GM19372 (cell line): ENCODE results near the gene RPL29.

Experiments
- ATAC-seq: cut with Tn5 transposase; IDR thresholded peaks from one replicate; pipeline ENCODE4 v1.9.1; 2021; ENCODE audit warnings: mild to moderate bottlenecking, low read depth, moderate library complexity; ENCODE audit not compliant: unreplicated experiment

RPL29 gene

DNA sequence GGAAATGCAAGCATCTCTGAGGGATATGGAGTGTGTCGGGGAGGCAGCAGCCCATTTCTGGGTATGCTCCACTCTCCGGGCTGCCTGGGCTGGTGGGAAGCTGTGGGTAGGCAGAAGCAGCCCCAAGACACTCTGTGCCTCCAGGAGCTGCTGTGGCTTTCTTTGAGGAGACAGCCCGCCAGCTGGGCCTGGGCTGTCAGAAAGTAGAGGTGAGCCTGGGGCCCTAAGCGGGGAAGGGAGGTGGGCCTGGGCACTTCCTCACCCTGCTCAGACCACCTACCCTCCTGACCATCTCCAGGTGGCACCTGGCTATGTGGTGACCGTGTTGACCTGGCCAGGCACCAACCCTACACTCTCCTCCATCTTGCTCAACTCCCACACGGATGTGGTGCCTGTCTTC, 10.6 kb downstream of the RPL29 start:
- no peak for ATAC-seq

DNA sequence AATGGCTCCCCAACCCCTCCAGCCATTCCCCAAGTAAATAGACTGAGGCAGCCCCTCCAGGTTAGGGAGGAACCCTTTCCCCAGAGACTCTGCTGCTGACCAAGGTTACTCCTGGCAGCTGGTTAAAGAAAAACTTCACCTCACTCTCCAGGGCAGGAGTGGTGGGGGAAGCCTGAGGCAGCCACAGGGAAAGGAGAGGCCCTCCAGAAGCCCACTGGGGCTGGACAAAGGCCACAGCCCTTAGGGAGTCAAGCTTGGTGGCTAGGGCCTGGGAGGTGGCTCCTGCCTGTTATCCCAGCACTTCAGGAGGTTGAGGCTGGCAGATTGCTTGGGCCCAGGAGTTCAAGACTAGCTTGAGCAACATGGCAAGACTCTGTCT, 11.4 kb downstream of the RPL29 start:
- ATAC-seq, result no peak

DNA sequence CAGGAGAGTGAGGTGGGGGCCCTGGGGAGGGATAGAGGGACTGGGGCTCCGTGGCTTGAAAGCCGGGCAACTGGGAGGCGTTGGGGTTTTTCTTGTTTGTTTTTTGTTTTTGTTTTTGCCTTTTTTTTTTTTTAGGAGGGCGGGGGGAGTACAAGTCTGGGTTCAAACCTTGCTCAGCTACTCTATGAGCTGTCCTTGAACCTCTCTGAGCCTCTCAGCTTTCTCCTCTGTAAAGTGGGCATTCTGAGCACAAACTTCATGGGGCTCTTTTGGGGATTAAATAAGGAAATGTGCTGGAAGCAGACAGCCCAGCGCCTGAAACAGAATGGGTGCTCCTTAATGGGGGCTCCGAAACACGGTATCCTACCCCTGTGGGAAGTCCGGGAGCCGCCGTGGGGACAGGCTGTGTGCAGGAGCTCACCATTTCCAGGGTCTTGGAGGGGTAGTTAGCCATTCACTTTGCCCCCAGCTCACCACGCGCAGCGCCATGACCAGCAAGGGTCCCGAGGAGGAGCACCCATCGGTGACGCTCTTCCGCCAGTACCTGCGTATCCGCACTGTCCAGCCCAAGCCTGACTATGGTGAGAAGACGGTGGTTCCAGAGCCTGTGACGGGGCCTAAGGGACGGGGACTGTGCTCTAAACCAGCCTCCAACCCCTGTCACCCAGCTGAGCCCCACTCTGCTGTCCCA, 12.0 kb downstream of the RPL29 start:
- no peak for ATAC-seq

DNA sequence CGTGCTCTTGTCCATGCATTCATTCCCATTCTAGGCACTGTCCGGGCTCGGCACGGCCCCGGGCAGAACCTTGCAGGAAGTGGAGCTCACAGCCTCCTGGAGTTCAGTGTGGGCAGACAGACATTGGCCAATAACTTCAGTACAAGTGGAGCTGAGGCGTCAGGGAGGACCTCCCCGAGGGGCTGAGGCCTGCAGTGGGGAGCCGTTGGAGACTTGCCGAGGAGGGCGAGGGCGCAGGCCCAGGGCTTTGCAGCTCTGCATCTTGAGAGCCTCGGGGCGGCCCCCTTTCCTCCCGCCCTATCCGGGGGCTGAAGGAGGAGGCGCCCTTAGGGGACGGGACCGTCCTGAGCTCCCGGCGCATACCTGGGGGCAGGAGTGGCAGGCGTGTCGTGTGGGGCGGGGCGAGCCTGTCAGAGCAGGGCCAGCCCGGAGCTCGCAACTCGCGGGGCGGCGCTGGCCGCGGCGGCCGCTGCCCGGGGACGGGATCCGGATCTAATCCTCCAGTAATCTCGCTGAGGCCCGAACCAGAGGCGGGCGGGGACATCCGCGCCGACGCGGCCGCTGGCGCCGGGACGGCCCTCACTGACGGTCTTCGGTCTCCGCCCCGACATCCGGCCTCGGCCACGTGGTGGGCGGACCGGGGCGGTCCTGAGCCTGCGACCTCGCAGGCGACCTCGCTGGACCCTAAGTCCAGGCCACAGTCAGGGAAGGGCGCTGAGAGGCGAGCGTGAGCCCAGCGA, 12.7 kb downstream of the RPL29 start, which contains the start of gene ACY1:
TSS of gene ACY1 (plus strand) at position 698 of the 740 bp plus-strand sequence. CDS start 530 bp downstream, outside the sequence.
- peak; percentile 70 for ATAC-seq

DNA sequence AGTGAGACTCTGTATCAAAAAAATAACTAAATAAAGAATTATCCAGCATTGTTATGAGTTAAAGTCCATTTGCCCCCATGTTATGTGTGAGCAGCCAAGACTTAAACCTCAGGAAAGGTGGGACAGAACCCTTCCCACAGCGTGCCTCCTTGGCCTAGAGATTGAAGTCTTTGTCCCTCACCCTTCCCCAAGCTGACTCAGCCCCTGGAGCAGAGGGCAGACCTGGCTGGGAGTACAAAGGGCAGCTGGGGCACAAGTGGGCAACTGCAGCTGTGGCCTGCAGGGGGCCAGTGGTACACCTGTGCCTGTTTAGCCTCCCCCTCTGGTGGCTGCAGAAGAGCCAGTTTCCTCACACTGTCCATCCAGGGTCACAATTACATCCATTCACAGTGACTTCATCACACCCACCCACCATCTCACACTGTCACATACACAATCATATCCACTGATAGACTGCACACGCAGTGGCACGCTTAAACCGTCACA, 13.3 kb downstream of the RPL29 start:
- ATAC-seq, result peak; percentile 51

DNA sequence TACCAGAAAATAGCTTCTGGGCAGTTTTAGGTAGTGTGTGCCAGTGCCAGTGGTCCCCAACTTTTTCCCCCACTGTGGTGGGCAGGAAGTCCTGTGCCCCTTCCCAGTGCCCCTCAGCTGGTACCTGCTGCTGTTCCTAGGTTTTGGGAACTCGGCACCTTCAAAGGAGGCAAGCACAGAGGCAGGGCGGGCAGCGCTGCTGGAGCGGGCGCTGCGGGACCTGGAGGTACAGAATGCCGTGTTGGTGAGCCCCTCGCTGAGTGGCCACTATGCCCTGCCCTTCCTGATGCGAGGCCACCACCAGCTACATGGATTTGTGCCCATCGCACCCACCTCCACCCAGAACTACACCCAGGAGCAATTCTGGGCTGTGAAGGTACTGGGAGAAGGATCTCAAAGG, 15.4 kb downstream of the RPL29 start:
- ATAC-seq, result no peak

DNA sequence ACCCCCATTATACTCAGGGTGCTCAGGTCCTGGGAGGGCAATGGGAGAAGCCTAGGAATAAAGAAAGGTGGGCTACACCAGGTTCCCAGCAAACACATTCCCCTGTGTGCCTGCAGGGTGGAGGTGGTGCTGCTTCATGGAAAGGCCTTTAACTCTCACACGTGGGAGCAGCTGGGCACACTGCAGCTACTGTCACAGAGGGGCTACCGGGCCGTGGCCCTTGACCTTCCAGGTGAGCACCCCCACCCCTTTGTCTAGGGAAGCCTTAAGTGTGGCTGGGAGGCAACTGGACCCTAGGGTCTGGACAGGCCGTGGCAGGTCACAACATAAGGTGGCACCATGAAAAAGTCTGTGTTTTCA, 17.6 kb downstream of the RPL29 start:
- no peak for ATAC-seq

DNA sequence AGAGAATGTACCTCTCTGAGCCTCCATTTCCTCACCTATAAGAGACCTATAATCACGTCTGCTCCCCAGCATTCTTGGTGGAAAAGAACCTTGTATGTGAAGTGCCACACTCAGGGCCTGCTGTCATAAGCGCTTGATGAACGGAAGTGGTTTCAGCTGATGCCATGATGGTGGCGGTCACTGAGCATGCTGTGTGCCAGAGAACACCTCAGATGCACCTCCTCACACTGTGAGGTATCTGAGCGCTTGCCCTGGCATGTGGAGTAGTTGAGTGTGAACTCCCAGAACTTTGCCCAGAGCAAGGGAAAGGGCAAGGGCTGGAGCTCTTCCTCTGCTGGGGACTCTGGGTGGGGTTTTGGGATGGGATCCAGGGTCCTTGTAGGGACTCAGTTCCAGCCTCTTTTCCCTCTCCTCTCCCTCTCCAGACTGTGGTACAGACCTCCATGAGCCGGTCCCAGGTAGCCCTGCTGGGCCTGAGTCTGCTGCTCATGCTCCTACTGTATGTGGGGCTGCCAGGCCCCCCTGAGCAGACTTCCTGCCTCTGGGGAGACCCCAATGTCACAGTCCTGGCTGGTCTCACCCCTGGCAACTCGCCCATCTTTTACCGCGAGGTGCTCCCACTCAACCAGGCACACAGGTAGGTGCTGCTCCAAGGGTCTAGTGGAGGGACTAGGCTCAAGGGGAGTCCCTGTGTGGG, 18.1 kb downstream of the RPL29 start:
- ATAC-seq, result no peak

DNA sequence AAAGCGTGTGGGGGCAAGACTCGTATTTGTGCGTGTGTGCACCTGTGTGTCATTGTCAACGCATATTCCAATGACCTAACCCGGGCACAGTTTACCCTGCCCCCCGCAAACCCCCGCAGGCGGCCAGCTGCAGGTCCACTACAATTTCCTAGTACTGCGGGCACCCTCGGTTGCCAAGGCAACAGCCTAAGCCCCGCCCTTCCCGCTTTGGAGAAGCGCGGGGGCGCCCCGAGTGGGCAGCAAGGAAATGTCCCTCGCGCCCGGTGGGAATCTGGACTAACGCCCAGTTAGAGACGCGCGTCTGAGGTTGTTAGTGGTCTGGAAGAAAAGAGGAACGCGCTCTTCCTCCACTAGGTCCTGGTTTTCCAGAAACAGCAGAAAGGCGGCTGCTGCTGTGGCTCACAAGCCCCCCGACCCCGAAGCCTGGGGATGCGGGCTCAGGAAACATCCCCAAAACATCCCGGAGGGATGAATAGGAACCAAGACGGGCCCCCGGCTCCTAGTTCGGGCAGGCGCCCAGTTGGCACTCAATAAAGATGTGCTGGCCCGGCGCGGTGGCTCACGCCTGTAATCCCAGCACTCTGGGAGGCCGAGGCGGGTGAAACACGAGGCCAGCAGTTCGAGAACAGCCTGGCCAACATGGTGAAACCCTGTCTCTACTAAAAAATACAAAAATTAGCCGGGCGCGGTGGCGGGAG, 19.7 kb downstream of the RPL29 start:
- no peak for ATAC-seq

DNA sequence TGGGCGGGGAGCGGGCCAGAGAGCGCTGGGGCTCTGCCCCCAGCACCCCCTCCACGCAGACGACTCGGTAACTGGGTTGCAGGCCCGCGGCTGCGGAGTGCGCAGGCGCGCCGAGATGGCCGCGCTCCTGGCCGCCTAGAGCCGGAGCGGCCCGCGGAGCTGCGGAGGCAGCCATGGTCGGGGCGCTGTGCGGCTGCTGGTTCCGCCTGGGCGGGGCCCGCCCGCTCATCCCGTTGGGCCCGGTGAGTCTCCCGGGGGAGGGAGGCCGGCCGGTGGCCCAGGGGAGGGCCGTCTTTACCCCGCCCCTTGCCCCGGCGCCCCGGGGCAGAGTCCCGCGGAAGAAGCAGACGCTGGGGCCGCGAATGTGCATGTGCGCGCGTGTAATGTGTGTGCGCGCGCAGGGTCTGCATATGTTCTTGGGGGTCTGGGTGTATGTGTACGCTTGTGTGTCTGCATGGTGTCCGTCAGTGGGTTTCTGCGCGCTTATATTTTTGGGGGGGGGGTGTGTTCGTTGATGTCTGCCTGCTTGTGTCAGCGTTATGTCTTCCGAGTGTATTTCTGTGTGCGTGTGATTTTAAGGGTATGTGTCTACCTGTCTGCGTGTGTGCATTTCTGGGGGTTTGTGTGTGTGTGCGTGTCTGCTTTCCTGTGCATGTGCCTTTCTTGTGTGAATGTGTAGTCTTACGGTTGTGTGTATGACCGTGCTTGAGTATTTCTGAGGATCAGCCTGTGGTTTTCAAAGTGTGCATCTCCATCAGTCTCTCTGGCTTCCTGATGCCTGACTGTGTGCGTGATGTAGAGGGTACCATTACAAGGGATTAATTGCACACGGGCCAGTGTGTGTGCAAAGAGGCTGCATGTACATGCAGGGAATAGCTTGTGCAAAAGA, 20.5 kb downstream of the RPL29 start, which contains the start of gene ABHD14A:
TSS of gene ABHD14A (plus strand) at position 102 of the 889 bp plus-strand sequence. CDS start at position 174, 72 bp downstream.
- peak; percentile 68 for ATAC-seq

DNA sequence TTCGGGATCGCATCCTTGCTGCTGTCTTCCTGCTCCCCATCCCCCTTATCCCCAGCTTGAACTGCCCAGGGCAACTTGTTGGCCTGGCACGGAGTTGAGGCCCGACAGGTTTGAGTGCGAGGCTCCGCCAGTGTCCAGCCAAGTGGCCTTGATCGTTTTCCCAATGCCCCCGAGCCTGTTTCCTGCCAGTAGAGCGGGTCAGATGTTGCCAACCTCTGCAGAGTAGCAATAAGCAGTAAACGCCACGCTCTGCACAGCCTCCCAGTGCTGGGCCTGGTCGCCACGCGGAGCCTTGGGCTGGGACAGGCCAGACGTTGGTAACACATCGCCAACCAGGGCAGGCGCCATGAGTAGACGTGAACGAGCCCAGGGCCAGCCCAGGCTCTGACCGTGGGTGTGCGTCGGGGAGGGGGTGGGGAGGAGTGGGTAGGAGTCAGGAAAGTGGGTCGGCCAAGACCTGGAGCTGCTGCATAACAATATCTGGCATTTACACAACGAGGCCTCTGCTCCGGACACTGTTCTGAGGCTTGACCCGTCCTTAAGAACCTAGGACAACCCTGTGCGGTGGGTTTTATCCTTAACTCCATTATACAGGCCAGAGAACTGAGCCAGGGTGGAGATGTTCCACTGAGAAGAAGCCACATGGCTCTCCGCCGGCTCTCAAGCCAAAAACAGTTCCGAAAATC, 21.3 kb downstream of the RPL29 start:
- peak; percentile 3 for ATAC-seq

DNA sequence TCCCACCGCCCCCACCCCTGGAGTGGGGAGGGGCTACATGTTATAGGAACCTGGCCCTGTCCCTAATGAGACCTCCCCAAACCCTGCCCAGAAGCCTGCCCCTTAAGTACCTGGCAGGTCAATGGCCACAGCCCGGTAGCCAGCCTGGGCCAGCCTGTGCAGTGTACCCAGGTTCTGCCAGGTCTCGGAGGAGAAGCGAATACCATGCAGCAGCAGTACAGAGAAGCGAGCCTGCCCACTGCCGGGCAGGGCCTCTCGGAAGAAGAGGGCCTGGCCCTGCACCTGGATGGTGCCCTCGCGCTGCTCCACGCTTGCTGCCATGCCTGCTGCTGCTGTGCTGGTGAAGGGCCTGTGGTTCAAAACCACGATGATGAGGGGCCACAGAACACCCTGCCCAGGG, 24.3 kb downstream of the RPL29 start:
- ATAC-seq, result no peak

DNA sequence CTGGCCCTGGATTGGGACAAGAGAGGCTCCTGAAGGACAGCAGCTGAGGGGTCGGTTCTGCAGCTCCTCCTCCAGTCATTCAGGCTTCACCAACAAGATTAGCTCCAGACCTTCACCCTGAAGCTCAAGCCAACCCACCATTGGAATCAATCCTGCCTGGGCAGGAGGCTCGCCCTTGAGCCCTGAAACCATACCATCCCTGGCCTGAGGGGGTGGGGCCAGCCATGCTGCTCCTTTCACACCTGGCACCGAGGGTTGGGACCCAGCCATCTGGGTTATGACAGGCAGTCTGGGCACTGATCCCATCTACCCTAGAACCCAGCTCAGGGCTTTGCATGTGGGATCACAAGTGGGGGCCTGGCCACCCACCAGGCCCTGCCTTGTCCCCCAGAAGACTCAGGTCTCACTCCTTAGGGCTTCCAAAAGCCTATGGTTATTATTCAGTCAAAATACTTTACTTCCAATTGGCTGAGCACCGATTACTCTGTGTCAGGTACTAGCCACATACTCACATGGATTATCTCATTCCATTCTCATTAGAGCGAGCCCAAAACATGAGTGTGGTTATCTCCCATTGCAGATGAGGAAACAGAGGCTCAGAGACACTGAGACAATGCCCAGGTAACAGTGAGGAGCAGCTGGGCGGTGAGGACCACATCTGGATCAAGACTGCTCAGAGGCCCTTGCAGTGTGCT, 24.9 kb downstream of the RPL29 start:
- no peak for ATAC-seq

DNA sequence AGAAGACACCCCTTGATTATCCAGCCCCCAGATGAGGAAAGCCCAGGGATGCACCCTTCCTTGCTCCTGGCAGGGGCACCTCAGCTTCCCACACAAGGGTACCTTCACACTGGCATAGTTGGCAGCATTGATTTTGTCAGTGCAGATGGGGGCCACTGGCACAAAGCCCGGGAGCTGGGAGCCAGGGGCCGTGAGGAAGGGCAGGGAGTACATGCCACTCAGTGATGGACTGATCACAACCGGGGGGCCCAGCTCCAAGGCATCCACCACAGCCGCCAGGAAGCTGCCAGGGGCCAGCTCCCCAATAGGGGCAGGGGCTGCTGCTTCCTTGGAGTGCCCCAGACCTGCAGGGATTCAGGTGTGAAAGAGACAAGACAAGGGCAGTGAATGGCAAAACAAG, 25.9 kb downstream of the RPL29 start:
- ATAC-seq, result no peak

DNA sequence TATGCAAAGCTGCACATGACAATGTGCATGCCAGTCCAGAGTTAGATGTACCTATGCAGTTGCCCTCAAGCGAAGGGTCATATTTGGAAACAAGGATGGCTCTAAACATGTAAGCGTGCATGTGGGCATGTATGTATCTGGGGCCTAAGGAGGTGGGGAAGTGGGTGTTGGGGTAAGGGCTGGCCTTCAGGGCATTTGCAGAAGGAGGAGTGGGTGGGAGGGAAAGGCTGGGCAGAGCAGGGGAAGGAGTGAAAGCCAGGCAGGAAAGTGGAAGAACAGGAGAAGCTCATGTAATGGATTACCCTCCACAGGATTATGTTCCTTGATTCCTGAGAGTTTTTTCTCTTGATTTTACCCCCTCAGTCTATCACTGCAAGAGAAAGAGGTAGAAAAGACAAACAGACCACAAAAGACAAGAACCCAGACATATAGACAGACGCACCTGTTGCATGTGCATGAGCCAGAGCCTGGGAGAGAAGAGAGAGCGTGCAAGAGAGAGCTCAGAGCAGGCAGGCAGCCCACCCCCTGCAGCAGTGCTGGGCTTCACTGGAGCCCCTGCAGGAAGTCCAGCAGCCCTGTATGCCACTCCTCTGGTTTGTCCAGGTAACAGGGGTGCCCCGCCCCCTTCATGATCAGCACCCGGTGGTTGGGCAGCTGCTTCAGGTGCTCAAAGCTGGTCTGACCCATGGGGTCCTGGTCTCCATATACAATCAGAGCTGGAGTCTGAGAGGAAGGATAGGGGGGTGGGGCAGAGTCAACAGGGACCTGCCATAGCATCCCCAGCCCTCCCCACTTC, 26.6 kb downstream of the RPL29 start:
- ATAC-seq, result no peak

DNA sequence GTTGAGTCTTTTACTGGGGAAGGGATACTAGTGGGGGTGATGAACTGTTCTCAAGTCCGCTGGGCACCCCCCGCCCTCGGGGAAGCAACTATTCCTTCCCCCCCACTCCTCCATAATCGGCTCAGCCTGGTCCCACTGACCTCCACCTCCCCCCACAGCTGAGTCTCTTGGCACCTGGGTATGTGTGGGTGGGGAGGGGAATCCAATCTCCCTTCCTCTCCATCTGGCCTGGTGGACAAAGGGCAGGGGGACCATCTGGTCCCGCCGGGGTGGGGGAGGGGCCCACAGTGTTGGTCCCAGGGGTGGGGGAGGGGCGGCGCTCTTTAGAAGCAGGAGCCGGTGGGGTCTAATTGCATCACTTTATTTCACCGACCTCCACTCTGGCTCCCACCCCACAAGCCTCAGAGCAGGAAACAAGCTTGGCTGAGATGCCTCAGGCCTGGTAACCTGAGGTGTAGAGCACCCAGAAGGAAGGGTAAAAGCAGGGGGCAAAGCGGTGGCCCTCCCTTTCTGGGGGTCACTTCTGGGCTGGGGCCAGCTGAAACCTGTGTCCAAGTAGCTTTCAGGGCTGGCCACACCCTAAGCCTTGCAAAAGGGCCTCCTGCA, 27.4 kb downstream of the RPL29 start:
- ATAC-seq, result no peak

DNA sequence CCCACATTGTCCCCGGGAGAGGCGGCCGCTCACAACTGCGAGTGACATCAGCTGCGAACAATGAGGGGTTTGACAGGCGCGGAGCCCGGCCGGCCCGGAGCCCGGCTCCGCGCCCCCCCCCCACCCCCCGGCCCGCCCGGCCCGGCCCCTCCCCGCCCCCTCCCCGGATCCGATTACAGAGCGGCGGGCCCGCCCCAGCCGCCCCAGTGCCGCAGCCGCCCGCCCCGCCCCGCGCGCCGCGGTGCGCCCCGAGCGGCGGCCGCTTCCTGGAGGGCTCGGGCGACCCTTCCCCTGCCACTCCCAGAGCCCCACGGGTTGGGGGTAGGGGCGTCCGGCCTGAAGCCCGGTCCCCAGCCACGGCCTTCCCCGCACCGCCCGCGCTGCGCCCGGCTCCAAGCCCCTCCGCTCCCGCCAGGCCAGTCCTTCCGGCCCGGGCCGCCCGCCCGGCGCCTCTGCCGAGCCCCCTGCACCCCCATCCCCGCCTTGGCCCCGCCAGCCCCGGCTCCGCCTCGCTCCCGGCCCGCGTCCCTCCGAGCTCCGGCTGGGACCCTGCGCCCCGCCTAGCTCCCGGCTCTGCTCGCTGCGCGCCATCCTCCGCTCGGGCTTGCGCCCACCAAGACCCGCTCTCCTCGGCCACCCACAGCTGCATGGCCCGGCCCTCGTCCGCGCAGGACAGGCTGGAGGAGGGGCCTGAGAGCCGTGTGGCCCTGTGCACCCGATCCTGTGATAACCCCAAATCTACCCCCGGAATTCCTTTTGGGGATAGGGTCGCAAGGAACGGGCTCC, 28.1 kb downstream of the RPL29 start, which contains the start of gene PCBP4:
TSS of gene PCBP4 (minus strand) at position 71 of the 786 bp plus-strand sequence. CDS start 6,214 bp downstream, outside the sequence.
- peak; percentile 60 for ATAC-seq
